Activated CD8-positive, alpha-beta memory T cell treated with anti-CD3 and anti-CD28 coated beads for 4 hours (primary cell): Measurements from ENCODE around the gene TBX4.
"Not testable (repeated sequence)": the region's sequence is repeated elsewhere in the genome, so short reads cannot be mapped to it uniquely, and the experiment has no call there.

Experiments used
- DNase-seq, 2 donors: peaks; one replicate each; pipeline ENCODE4 v3.0.0-alpha.2; 2020; ENCODE audit warnings: low read depth in 2 of 2

The TBX4 gene

DNA sequence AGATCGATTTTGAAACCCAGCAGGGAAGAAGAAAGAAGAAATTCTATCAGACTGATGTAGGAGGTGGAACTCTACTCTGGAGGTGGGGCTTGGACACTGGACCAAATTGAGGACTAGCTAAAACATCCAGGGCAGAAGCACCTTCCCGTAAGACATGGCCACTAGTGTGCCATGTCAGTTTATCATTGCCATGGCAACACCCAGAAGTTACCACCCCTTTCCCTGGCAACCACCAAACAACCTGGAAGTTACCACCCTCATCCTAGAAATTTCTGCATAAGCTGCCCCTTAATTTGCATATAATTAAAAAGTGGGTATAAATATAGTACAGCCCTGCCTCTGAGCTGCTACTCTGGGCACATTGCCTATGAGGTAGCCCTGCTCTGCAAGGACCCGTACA lies 72.1 kb downstream of the TBX4 start:
- no peak for DNase-seq

DNA sequence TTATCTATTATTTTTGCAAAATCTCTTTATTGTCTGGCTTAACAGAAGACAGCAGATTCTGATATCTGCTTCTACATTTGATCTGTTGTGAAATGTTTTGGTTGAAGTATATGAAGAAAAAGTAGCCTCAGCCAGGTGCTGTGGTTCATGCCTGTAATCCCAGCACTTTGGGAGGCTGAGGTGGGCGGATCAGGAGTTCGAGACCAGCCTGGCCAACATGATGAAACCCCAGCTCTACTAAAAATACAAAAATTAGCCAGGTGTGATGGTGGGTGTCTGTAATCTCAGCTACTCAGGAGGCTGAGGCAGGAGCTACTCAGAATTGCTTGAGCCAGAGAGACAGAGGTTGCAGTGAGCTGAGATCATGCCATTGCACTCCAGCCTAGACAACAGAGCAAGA lies 75.2 kb downstream of the TBX4 start:
- DNase-seq: not testable (repeated sequence)

DNA sequence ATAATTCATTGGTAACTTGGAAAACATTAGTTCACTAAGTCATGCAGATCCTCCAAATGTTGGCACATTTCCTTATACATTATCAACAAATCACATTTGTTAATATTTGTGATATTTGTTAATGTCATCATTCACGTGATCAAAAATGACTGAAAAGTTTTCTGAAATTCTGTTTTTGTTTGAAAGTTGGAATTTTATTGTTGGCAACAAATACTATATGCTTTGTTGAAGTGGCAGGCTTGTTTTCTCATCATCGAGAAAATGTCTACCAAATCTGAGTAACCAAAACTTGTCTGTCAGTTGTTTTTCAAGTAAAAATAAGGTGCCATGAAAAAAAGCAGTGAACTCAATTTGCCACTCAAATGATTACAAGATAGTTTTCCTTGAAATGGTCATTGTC lies 75.9 kb downstream of the TBX4 start:
- DNase-seq: no peak

DNA sequence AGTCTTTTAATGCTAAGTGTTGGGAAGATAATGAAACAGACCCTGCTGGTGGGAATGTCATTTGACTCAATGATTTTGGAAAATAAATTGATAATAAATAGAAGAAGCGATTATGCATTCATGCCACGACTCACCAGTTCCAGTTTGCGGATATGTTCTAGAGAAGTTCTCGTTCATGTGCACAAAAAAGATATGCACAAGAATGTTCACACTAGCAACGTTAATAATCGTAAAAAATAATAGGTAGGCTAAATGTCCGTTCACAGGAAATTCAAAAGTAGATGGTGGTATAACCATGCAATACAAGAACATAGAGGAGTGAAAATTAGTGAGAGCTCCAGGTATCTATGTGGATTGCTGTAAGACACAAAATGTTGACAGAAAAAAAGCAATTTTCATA lies 79.0 kb downstream of the TBX4 start:
- no peak for DNase-seq

DNA sequence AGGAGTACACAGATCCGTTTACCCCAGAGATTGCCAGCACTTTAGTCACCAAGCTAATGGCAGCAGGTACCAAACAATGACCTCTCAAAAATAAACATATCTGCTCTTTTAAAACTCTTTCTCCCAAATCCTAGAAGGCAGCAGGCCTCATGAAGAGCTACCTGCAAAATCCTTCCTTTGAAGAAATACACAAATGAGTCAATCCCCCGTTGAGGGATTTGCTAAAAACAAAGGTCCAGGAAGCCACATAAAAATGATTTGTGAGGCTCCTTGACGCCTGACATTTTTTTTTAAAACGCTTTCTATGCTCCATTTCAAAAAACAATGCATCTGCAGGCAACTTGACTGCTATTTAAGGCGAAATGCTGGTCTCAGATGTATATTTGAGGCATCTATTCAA lies 80.6 kb downstream of the TBX4 start:
- no peak for DNase-seq

DNA sequence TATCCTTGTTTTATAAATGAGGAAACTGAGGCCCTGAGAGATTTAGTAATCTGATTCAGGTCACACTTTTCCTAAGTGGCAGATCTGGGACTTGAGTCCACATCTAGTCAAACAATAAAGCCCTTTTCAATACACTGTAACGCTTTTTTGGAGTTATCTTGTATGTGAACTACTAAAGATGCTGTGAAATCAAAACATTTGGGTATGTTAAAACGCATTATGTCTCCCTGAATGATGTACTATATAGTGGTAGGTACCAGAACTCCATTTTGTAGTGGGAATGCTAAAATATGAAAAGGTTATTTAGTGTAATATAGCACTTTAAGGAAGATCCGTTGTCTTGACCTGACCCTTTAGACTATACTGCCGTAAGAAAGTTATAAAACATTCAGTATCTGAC lies 81.6 kb downstream of the TBX4 start:
- no peak for DNase-seq

DNA sequence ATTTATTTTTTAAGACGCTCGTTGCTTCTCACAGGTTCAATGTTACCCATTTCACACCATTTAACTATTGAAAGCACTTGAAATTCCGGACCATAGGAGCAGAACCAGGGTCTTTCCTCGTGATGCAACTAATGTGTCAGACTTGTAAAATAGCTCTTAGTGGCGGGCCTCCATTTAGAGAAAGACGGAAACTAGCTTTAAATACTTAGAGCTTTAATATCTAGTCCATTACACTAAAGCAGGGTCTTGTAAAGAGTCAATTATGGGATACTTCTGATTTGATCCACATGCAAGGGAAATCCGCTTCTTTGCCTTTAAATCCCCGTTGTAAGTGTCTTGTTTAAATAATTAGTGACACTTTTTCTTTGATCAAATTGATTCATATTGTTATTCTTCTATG lies 82.2 kb downstream of the TBX4 start:
- no peak for DNase-seq
